Endometrium (tissue), 2 donors: ENCODE data around the gene SMAD9.

Source experiments
- FAIRE-seq: peaks from 2 replicates; lab custom pipeline; 2012; peaks lifted over from hg19 to GRCh38; lab: Jason Lieb, UNC
- donor health status: control.
- donor health status: control.

SMAD9 gene

DNA sequence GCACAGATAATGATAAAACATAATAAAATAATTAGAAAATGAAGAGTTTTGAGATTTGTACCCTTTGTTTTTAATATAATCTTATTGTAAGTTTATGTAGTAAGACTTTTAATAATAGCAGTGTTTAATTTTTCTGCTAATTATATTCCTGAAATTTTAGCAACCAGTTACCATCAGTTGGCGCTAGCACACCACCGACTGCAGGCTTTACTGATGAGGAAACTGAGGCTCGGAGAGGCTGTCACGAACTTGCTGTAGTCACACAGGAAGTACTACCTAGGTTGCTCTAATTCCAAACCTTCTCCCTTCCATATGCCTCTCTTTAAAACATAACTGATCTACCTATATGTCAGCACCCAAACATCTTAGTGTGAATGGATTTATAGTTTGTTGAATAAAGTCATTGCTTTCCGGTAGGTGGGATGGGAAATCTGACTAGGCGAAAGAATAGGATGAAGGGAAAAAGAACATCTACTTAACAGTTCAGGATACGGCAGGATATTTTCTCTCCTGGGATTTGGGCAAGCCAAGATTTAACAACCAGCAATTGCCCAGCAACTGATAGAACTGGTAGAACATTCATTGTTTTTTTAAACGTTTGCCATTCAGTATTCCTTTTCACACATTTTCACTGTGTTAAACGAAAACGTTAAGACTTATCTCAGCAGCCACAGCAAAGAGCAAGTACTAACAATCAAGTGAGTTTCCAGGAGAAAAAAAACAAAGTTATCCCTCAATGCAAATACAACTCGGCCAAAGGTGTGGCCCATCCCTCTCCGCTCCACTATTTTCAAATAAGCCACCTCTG, 101.8 kb downstream of the SMAD9 start:
- no peak for FAIRE-seq

DNA sequence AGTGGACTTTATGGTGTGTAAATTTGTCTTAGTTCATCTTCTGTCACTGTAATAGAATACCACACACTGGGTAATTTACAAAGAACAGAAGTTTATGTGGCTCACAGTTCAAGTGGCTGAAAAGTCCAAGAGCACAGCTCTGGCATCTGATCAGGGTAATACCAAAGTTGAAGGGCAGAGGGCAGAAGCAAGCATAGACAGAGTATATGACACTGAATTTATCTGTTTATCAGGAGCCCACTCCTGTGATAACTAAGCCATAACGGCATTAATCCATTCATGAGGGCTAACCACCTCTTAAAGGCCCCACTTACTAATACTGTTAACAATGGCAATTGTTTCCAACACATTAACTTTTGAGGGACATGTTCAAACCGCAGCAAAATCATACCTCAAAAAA, 105.0 kb downstream of the SMAD9 start:
- FAIRE-seq: no peak

DNA sequence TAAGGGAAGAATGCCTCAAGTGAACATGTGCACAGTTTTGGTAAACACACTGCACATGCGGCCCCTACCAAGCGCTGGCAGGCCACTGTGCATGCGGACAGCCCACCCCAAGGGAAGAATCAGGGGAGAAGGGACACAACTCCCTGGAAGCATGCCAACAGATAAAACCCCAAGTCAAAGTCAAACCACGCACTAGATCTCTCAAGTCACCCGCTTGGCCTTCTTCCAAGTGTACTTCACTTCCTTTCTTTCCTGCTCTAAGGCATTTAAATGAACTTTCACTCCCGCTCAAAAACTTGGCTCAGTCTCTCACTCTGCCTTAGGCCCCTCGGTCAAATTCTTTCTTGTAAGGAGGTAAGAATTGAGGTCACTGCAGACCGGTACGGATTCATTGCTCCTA, 105.6 kb downstream of the SMAD9 start:
- no peak for FAIRE-seq

DNA sequence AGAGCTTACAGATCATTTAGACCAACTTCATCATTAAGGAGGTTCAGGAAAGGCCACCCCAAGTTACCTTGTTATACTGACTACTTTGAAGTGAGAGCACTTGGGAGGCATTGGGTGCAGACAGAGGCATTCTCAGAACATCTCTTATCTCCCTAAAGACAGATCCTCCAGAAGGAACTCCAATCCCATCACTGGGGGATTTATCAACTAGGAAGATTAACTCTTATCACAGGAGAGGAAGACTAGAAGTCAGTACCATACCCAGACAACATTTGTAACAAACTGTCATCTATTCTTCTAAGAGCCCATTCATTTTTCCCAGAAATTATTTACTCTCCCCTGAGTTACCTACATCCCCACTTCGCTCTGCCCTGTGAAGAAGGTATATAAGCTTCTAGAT, 106.8 kb downstream of the SMAD9 start:
- FAIRE-seq: no peak

DNA sequence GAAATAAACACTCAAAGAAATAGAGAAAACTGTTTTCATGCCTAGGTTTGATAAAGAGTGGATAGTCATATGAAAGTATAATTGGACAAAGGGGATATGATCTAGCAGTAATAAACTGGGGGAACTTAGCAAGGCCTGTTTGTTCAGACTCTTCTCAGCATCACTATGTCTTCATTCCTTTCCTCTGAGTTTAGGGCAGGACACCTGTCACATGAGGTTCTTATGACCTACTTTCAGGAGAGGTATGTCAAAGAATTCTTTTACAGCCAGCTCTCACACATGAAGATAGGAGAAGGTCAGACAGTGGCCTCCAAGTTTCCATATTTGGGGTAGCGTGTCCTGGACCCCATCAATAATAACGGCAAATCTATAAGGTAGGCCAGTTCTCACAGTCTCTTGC, 112.4 kb downstream of the SMAD9 start:
- no peak for FAIRE-seq

DNA sequence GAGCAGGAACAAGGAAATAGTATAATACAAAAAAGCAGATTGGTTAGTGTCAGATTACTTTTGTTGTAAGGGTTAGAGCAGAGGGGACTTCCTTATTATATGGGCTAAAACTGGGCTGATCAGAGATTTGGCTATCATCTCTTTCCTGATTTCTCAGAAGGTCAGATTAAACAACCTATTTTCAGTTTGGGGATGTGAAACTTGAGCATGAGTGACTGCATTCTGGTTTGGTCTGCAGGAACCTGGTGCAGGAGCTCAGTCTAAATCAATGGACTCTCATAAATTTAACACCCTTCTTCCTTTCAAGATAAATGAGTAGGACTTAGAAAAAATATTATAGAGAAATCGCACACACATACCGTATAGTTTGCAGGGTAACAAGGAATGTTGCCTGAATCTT, 113.9 kb downstream of the SMAD9 start:
- FAIRE-seq: no peak

DNA sequence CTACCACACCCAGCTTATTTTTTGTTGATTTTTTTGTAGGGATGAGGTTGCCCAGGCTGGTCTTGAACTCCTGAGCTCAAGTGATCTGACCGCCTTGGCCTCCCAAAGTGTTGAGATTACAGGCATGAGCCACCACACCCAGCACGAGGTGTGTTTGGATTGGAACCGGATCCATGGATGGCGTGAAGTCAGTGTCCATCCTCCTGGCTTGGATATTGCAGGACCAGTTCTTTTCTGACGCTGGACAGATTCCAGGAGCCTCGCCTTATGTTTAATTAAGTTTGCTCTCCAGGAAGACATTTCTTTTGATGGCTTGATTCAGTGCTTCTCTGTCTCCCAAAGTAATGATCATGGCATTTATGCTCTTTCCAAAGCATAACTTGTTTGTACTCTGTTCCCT, 115.5 kb downstream of the SMAD9 start:
- FAIRE-seq: no peak

DNA sequence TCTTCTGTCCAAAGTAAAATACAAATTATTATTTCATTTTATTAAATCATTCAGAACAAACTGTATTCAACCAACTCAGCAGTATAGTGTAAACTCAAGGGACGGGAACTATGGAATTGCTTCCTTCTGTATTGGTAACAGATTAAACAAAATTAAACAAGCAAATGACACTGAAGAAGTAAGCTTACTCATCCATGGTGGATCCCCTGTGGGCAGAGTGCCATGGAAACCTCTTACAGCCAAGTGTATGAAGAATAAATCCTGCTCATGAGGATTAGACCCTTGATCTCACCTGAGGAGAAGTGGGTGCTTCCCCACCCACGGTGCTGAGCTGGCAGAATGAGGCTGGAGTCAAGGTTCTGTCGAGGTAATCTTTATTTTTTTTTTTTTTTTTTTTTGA, 119.0 kb downstream of the SMAD9 start:
- no peak for FAIRE-seq

DNA sequence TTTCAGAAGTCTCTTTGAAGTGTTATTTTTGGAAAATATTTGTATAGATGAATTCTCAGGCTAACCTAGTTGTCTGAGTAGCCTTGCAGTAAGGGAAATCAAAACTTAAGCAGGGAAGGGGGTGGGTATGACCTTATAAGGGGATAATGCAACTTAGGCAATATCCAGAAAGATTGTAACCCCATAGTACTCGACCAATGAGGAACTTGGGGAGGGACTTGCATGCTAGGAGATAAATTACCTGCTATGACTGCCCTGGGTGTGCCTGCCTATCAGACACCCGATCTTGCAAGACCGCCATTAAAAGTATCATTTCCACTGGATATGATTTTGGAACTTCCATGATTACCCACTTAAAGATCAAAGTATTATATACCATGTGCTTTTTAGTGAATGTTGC, 124.0 kb downstream of the SMAD9 start:
- no peak for FAIRE-seq

DNA sequence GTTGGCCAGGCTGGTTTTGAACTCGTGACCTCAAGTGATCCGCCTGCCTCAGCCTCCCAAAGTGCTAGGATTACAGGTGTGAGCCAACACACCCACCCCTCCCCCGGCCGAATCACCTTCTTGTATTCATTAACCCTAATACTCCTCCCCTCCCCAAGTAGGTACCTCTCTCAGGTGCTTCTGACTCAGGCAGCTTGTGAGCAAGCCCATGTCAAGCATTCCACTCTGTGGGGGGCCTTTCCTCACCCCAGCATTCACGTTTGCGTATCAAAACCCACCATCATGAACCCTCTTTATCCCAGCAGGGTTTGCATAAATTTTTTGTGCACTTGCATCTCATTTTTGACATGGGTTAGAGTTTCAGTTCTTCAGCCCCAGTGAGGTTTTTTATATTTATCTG, 124.6 kb downstream of the SMAD9 start:
- FAIRE-seq: no peak
